NCI-H187 (cell line): ENCODE results near the gene CAPN7.

ENCODE experiments used
- DNase-seq, 2 experiments: peaks; one replicate each; lab custom pipeline; 2025; lab: John Stamatoyannopoulos, UW

Gene CAPN7

DNA sequence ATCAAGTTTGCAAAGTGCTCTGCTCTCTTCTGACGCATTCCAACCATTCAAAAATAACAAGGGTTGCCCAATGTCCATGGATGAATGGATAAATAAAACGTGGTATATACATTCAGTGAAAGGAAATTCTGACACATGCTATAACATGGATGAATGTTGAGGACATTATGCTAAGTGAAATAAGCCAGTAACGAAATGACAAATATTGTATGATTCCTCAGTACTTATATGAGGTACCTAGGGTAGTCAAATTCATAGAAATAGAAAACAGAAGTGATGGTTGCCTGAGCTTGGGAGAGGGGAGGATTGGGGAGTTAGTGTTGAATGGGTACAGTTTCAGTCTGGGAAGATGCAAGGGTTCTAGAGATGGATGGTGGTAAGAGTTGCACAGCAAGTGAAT is 92.5 kb downstream of the CAPN7 start:
- DNase-seq: no peak

DNA sequence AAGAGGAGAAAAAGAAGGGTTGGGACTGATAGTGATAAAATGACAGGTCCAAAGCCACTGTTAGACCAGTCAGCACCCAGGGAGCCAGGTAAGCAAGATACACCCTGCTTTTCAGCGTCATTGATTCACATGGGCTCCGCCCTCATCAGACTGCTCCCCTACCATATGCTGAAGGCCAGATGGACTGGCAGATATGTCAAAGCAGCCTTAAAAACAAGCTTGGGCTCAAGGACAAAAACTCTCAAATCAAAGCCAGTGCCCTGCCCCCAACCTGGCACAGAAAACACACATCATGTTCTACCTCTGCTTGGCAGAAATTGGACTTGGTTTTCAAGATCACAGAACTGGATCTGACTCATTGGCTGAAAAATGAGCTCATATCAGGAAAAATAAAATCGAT is 93.0 kb downstream of the CAPN7 start:
- DNase-seq: no peak

DNA sequence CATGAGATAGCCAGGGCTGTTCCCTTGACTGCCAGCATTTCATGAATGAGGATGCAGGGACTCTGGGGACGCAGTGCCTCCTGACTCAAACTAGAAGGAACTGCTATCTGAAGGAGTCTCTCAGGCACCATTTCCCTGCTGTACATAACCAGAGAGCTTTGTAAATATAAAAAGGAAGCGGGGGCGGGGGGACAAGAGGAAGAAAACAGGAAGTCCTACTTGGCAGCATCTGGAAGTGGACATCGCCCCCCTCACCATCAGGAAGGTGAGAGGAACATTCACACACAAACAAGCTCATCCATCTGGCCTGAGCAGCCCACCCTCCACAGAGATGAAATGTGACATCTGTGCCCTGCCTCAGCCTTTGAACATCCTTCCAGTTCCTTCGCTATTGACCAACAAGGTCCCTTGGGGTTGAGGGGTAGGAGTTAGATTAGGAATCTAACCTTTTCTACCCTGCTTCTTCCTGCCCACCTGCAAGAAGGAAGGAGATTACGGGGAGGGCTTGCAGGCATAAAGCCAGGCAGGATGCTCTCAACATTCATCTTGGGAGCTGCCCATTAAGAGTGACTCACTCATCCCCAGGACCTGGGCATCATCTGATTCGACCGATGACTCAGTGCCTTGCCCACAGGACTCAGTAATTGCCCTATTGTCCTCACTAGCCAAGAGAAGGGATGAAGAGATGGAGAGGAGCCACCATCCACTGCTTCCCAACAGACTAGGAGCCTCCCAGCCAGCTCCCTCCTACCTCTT is 94.5 kb downstream of the CAPN7 start:
- DNase-seq: no peak

GRCh38 chr3:15301761-15302160 is 95.7 kb downstream of the CAPN7 start:
- no peak for DNase-seq
